K562 (cell line): ENCODE data around the gene PDGFC. TPM values are rescaled to one million over a fixed set of nuclear protein-coding genes. Genes with fewer than 3 reads are reported as not detected.

Experiments used
- ATAC-seq: fragments of 200-7000 bp; cut with Tn5 transposase; 3 replicates; pipeline ENCODE4 v1.9.1; 2020; ENCODE audit warnings: moderate library complexity
- BruUV-seq: library from RNA; stranded (reverse); fragments of 400-500 nt; replicated peaks from 2 replicates; lab custom pipeline; 2021; lab: Mats Ljungman, UMichigan
- CTCF ChIA-PET: fragments of 300-600 bp; formaldehyde crosslinking; extraction: SDS; loops from one replicate; lab custom pipeline; 2021; ENCODE audit warnings: low intra/inter-chr PET ratio; lab: Yijun Ruan, JAX
- POLR2A ChIA-PET: fragments of 300-600, 350-650 bp; sonication (Branson Sonifier 250); formaldehyde crosslinking; extraction: SDS; loops from one replicate; lab custom pipeline; 2021; ENCODE audit warnings: antibody characterized with exemption, inconsistent platforms; lab: Yijun Ruan, JAX
- DNase-seq, 4 experiments: peaks; one replicate each; pipeline versions ENCODE4 v3.0.0 to v3.0.0-alpha.2; 2011 to 2018; ENCODE audit warnings: low spot score in 3 of 4, mixed read lengths in 3 of 4; ENCODE audit errors: extremely low read depth in 1 of 4
- FAIRE-seq: peaks from 2 replicates; lab custom pipeline; 2011; peaks lifted over from hg19 to GRCh38; lab: Jason Lieb, UNC
- H2AFZ ChIP-seq: 2 replicates; pipeline ENCODE4 v1.6.0; 2011; ENCODE audit warnings: low read depth, low read length, control low read depth, inconsistent platforms
- H3K27ac ChIP-seq: fragments of 200-600 bp; 3 replicates; pipeline ENCODE4 v1.8.0; 2011; ENCODE audit warnings: low read depth, mild to moderate bottlenecking, control low read depth, inconsistent platforms, low read length, moderate library complexity, mixed read lengths; ENCODE audit errors: extremely low read depth
- H3K27me3 ChIP-seq, 2 experiments: fragments of 300-600 bp in 1 of 2; 2 replicates in 1 of 2; 3 replicates in 1 of 2; pipeline versions ENCODE4 v1.6.0 to v1.8.0; 2011; ENCODE audit warnings: inconsistent platforms in 2 of 2, low read length in 2 of 2, mild to moderate bottlenecking in 1 of 2, mixed read lengths in 1 of 2, moderate library complexity in 1 of 2; ENCODE audit not compliant: control insufficient read depth in 2 of 2, insufficient read depth in 2 of 2
- H3K36me3 ChIP-seq: fragments of 300-600 bp; 3 replicates; pipeline ENCODE4 v1.8.0; 2011; ENCODE audit warnings: mild to moderate bottlenecking, low read length, inconsistent platforms; ENCODE audit not compliant: control insufficient read depth, insufficient read depth
- H3K4me1 ChIP-seq, 2 experiments: fragments of 200-600 bp in 1 of 2; replicated peaks in 1 of 2; 2 replicates in 1 of 2; 3 replicates in 1 of 2; pipeline versions ENCODE4 v1.5.1 to v1.8.0; 2011; ENCODE audit warnings: inconsistent platforms in 2 of 2, low read length in 2 of 2, mild to moderate bottlenecking in 1 of 2, mixed read lengths in 1 of 2, moderate library complexity in 1 of 2; ENCODE audit not compliant: control insufficient read depth in 2 of 2, insufficient read depth in 2 of 2
- H3K4me2 ChIP-seq: 2 replicates; pipeline ENCODE4 v1.6.1; 2011; ENCODE audit warnings: low read length, control low read depth, inconsistent platforms, mixed read lengths; ENCODE audit not compliant: insufficient read depth
- H3K4me3 ChIP-seq: fragments of 200-600 bp; sonication (generic), shearing (Covaris generic); 2 replicates; pipeline ENCODE4 v1.5.1; 2016; ENCODE audit warnings: control low read depth, inconsistent platforms
- H3K79me2 ChIP-seq: fragments of 200-600 bp; 3 replicates; pipeline ENCODE4 v1.8.0; 2011; ENCODE audit warnings: low read length, inconsistent platforms; ENCODE audit not compliant: control insufficient read depth, insufficient read depth
- H3K9ac ChIP-seq, 2 experiments: 2 replicates each; pipeline versions ENCODE4 v1.6.0 to v1.6.1; 2011; ENCODE audit warnings: low read depth in 2 of 2, low read length in 2 of 2, control low read depth in 1 of 2, inconsistent platforms in 1 of 2, mild to moderate bottlenecking in 1 of 2, mixed read lengths in 1 of 2; ENCODE audit not compliant: insufficient read depth in 1 of 2
- H3K9me1 ChIP-seq: one replicate; pipeline ENCODE4 v1.6.0; 2011; ENCODE audit warnings: inconsistent platforms, mild to moderate bottlenecking, low read length, moderate library complexity; ENCODE audit not compliant: control insufficient read depth, insufficient read depth
- H3K9me3 ChIP-seq: replicated peaks from 2 replicates; pipeline ENCODE4 v1.5.1; 2011; ENCODE audit warnings: low read depth, low read length, inconsistent platforms; ENCODE audit not compliant: control insufficient read depth, insufficient read depth
- H4K20me1 ChIP-seq: replicated peaks from 2 replicates; pipeline ENCODE4 v1.6.1; 2011; ENCODE audit warnings: low read length, inconsistent platforms, mixed read lengths; ENCODE audit not compliant: control insufficient read depth, insufficient read depth
- MBD1 ChIP-seq: fragments of 250-450 bp; sonication (Bioruptor Pico); IDR thresholded peaks from 2 replicates; pipeline ENCODE4 v1.8.0; 2022; ENCODE audit warnings: inconsistent platforms
- NBN ChIP-seq: fragments of 450-650 bp; IDR thresholded peaks from 2 replicates; pipeline ENCODE4 v1.6.1; 2016; ENCODE audit warnings: low read depth, mild to moderate bottlenecking
- NR0B1 ChIP-seq: fragments of 450-650 bp; IDR thresholded peaks from one replicate; pipeline ENCODE4 v1.6.1; 2018; ENCODE audit warnings: mild to moderate bottlenecking, moderate library complexity; ENCODE audit not compliant: partially characterized antibody
- POLR2A ChIP-seq: fragments of 450-650 bp; conservative IDR thresholded peaks from 2 replicates; pipeline ENCODE4 v1.6.1; 2016
- RBM34 ChIP-seq: fragments of 200-400 bp; formaldehyde crosslinking; IDR thresholded peaks from 2 replicates; pipeline ENCODE4 v1.6.1; 2018; ENCODE audit warnings: low read length, borderline replicate concordance; ENCODE audit not compliant: insufficient read depth
- SMARCB1 ChIP-seq: IDR thresholded peaks from 2 replicates; pipeline ENCODE4 v1.6.1; 2011; ENCODE audit warnings: improper control_type of control experiment, low read depth; ENCODE audit not compliant: insufficient read length
- TAL1 ChIP-seq: fragments of 450-650 bp; IDR thresholded peaks from 2 replicates; pipeline ENCODE4 v1.6.1; 2016; ENCODE audit warnings: mild to moderate bottlenecking
- TFAM ChIP-seq: fragments of 250-450 bp; sonication (Bioruptor Pico); conservative IDR thresholded peaks from 2 replicates; pipeline ENCODE4 v1.5.0; 2021; ENCODE audit warnings: mild to moderate bottlenecking, moderate library complexity
- ZBTB49 ChIP-seq: sonication (generic); formaldehyde crosslinking; IDR thresholded peaks from 2 replicates; pipeline ENCODE4 v1.8.0; 2022; ENCODE audit warnings: missing genetic modification reagents, mild to moderate bottlenecking, borderline replicate concordance
- ZNF277 ChIP-seq: fragments of 250-450 bp; sonication (Bioruptor Pico); IDR thresholded peaks from 2 replicates; pipeline ENCODE4 v1.8.0; 2022; ENCODE audit warnings: inconsistent platforms, mild to moderate bottlenecking, moderate library complexity, borderline replicate concordance
- WGBS: fragments of 100-300 bp; shearing (Covaris generic); methylation state at CpG from one replicate; pipeline ENCODE4 v1.1.6; 2016; ENCODE audit warnings: low coverage, mixed read lengths; ENCODE audit not compliant: insufficient coverage; ENCODE audit errors: missing lambda C conversion rate; 5-methylcytosine and 5-hydroxymethylcytosine counted together
- in situ Hi-C: fragments of 300-500 bp; cut with MboI; formaldehyde crosslinking; loops from 4 replicates; pipeline ENCODE4 v1.15.0; 2018; ENCODE audit warnings: inconsistent platforms, mixed read lengths
- intact Hi-C: fragments of 100-400 bp; cut with micrococcal nuclease; formaldehyde crosslinking; loops from 2 replicates; pipeline ENCODE4 v1.14.2; 2022
- polyA plus RNA-seq, 8 experiments: library from polyadenylated mRNA; depleted of rRNA in 4 of 8; stranded (reverse) in 5 of 8; unstranded in 3 of 8; fragments of >200 nt; fragmentation: Nextera tagmentation in 2 of 8; fragmentation: Illumina TruSeq in 1 of 8; extraction: Ambion mirVana in 2 of 8; extraction: Trizol in 1 of 8; gene quantifications; 2 replicates each; pipeline versions ENCODE4 v1.2.1 to v1.2.3, GENCODE V29; 2011 to 2014; ENCODE audit warnings: inconsistent platforms in 1 of 8, missing spikeins in 1 of 8
- total RNA-seq, 7 experiments: library from RNA; depleted of rRNA in 6 of 7; stranded (reverse); fragments of >200 nt in 6 of 7; fragmentation: Illumina TruSeq in 2 of 7; extraction: Trizol in 2 of 7; gene quantifications; 2 replicates each; pipeline versions ENCODE4 v1.2.1 to v1.2.3, GENCODE V29; 2011 to 2021; ENCODE audit warnings: low replicate concordance in 1 of 7

PDGFC gene
- total and polyA plus RNA-seq, 9 of the 15 experiments (the other 6 are each of a cell fraction or from before 2014, with no cell fraction given): not detected

GRCh38 chr4:156799121-156799589, 172.4 kb downstream of the PDGFC start (continued):
- TF ChIP-seq ZNF277: no peak

GRCh38 chr4:156798438-156798837, 173.2 kb downstream of the PDGFC start:
- DNase-seq: no peak
- ATAC-seq: no peak
- POLR2A ChIA-PET: no interaction called here
- no peak for TF ChIP-seq NR0B1
- TF ChIP-seq POLR2A: no peak
- TF ChIP-seq RBM34: no peak
- TF ChIP-seq TAL1: no peak
- TF ChIP-seq ZBTB49 (CRISPR knock-in tag): no peak
- no peak for TF ChIP-seq NBN
- no peak for TF ChIP-seq MBD1 (CRISPR knock-in tag)
- no peak for TF ChIP-seq TFAM
- TF ChIP-seq SMARCB1: no peak
- TF ChIP-seq, all 486 proteins: peak for 0
- Histone ChIP-seq H3K4me3 (no peak overlapping the region), H3K4me2 (no peak overlapping the region), H4K20me1 (no peaks in the 10 kb centered on the region), H2AFZ (no peak overlapping the region), H3K9me1 (no peaks in the 10 kb centered on the region), H3K36me3 (no peaks in the 10 kb centered on the region), H3K27me3 (no peaks in the 10 kb centered on the region), H3K79me2 (no peaks in the 10 kb centered on the region), H3K9me3 (no peaks in the 10 kb centered on the region), H3K4me1 (no peaks in the 10 kb centered on the region), H3K27ac (no peak overlapping the region), H3K9ac (no peak overlapping the region)
- no TSS peak for BruUV-seq
- intact Hi-C loops: no loop called here
- CTCF ChIA-PET: no interaction called here
- in situ Hi-C loops: no loop called here
- WGBS: 8% methylated on average over 1 of the region's 1 CpG
- FAIRE-seq: no peak
